K562 (cell line): ENCODE measurements around the gene RNF215. TPM values are rescaled to one million over a fixed set of nuclear protein-coding genes. Genes with fewer than 3 reads are reported as not detected.

Source experiments
- ASH1L ChIP-seq: fragments of 450-650 bp; IDR thresholded peaks from 2 replicates; pipeline ENCODE4 v1.6.1; 2018; ENCODE audit warnings: borderline replicate concordance, mild to moderate bottlenecking, low read depth; ENCODE audit not compliant: partially characterized antibody
- BMI1 ChIP-seq: fragments of 150-350 bp; IDR thresholded peaks from 2 replicates; pipeline ENCODE4 v1.6.1; 2014; ENCODE audit warnings: low read length
- CBFB ChIP-seq: sonication (generic); formaldehyde crosslinking; IDR thresholded peaks from 2 replicates; pipeline ENCODE4 v1.4.0; 2020; ENCODE audit warnings: mild to moderate bottlenecking, missing genetic modification reagents
- CREB1 ChIP-seq, 2 experiments: sonication (generic) in 1 of 2; formaldehyde crosslinking in 1 of 2; IDR thresholded peaks; 2 replicates each; pipeline versions ENCODE4 v1.6.1 to v1.8.0; 2012 to 2022; ENCODE audit warnings: inconsistent platforms in 1 of 2, mild to moderate bottlenecking in 1 of 2, missing genetic modification reagents in 1 of 2, moderate library complexity in 1 of 2
- HNRNPLL ChIP-seq: fragments of 200-400 bp; formaldehyde crosslinking; IDR thresholded peaks from 2 replicates; pipeline ENCODE4 v1.6.1; 2017; ENCODE audit warnings: low read length, low read depth, mild to moderate bottlenecking; ENCODE audit not compliant: poor library complexity, severe bottlenecking
- MIER1 ChIP-seq: fragments of 450-650 bp; IDR thresholded peaks from 2 replicates; pipeline ENCODE4 v1.6.1; 2016; ENCODE audit warnings: antibody characterized with exemption, mild to moderate bottlenecking, low read depth
- NCOA1 ChIP-seq: fragments of 450-650 bp; IDR thresholded peaks from 2 replicates; pipeline ENCODE4 v1.6.1; 2016; ENCODE audit warnings: low read depth
- NR2C1 ChIP-seq, 2 experiments: fragments of 450-650 bp; IDR thresholded peaks; 2 replicates each; pipeline ENCODE4 v1.6.1; 2017; ENCODE audit warnings: mild to moderate bottlenecking in 2 of 2, antibody characterized with exemption in 1 of 2, inconsistent platforms in 1 of 2, missing compliant biosample characterization in 1 of 2, missing genetic modification characterization in 1 of 2
- RBM39 ChIP-seq: fragments of 200-400 bp; formaldehyde crosslinking; optimal IDR thresholded peaks from 2 replicates; pipeline ENCODE3; 2018; ENCODE audit warnings: low read depth, low read length
- SFPQ ChIP-seq: fragments of 200-400 bp; formaldehyde crosslinking; IDR thresholded peaks from 2 replicates; pipeline ENCODE4 v1.6.1; 2017; ENCODE audit warnings: mild to moderate bottlenecking, low read depth, low read length, moderate library complexity
- SMARCE1 ChIP-seq: fragments of 450-650 bp; IDR thresholded peaks from 2 replicates; pipeline ENCODE4 v1.7.1; 2016; ENCODE audit warnings: mild to moderate bottlenecking
- SRF ChIP-seq, 2 experiments: fragments of 250-450, 450-650 bp in 1 of 2; sonication (Bioruptor Pico) in 1 of 2; sonication (generic) in 1 of 2; formaldehyde crosslinking; IDR thresholded peaks; 2 replicates each; pipeline versions ENCODE4 v1.5.0 to v1.5.1; 2020 to 2022; ENCODE audit warnings: mild to moderate bottlenecking in 1 of 2, missing genetic modification reagents in 1 of 2
- SUPT5H ChIP-seq: fragments of 450-650 bp; IDR thresholded peaks from 2 replicates; pipeline ENCODE4 v1.6.1; 2016
- TCF3 ChIP-seq: sonication (generic); formaldehyde crosslinking; IDR thresholded peaks from 2 replicates; pipeline ENCODE4 v1.4.0; 2020; ENCODE audit warnings: mild to moderate bottlenecking, missing genetic modification reagents
- TOE1 ChIP-seq, 2 experiments: fragments of 450-650 bp in 1 of 2; sonication (generic) in 1 of 2; formaldehyde crosslinking in 1 of 2; IDR thresholded peaks; 2 replicates each; pipeline versions ENCODE4 v1.7.1 to v1.8.0; 2016 to 2022; ENCODE audit warnings: borderline replicate concordance in 2 of 2, mild to moderate bottlenecking in 2 of 2, antibody characterized with exemption in 1 of 2, inconsistent platforms in 1 of 2, low read depth in 1 of 2, missing genetic modification reagents in 1 of 2, moderate library complexity in 1 of 2
- ZBED1 ChIP-seq: IDR thresholded peaks from 2 replicates; pipeline ENCODE4 v1.6.1; 2014
- ZBTB26 ChIP-seq: fragments of 450-650 bp; formaldehyde crosslinking; IDR thresholded peaks from 2 replicates; pipeline ENCODE4 v1.4.0; 2022; ENCODE audit warnings: missing genetic modification characterization
- ZNF143 ChIP-seq: sonication (generic); formaldehyde crosslinking; IDR thresholded peaks from 2 replicates; pipeline ENCODE4 v1.9.0; 2022; ENCODE audit warnings: mild to moderate bottlenecking, missing genetic modification reagents
- ZNF263 ChIP-seq: sonication (generic); formaldehyde crosslinking; IDR thresholded peaks from 2 replicates; pipeline ENCODE4 v1.8.0; 2022; ENCODE audit warnings: mild to moderate bottlenecking, missing genetic modification reagents, borderline replicate concordance
- ZNF79 ChIP-seq: fragments of 250-450 bp; sonication (Bioruptor Pico); IDR thresholded peaks from 2 replicates; pipeline ENCODE4 v1.4.0; 2020; ENCODE audit warnings: low read depth, mild to moderate bottlenecking, moderate library complexity
- polyA plus RNA-seq, 8 experiments: library from polyadenylated mRNA; depleted of rRNA in 4 of 8; stranded (reverse) in 5 of 8; unstranded in 3 of 8; fragments of >200 nt; fragmentation: Nextera tagmentation in 2 of 8; fragmentation: Illumina TruSeq in 1 of 8; extraction: Ambion mirVana in 2 of 8; extraction: Trizol in 1 of 8; gene quantifications; 2 replicates each; pipeline versions ENCODE4 v1.2.1 to v1.2.3, GENCODE V29; 2011 to 2014; ENCODE audit warnings: inconsistent platforms in 1 of 8, missing spikeins in 1 of 8
- total RNA-seq, 7 experiments: library from RNA; depleted of rRNA in 6 of 7; stranded (reverse); fragments of >200 nt in 6 of 7; fragmentation: Illumina TruSeq in 2 of 7; extraction: Trizol in 2 of 7; gene quantifications; 2 replicates each; pipeline versions ENCODE4 v1.2.1 to v1.2.3, GENCODE V29; 2011 to 2021; ENCODE audit warnings: low replicate concordance in 1 of 7
- TF ChIP-seq, protein P1 (sequence below): fragments of 250-450 bp; sonication (Bioruptor Pico); IDR thresholded peaks from 2 replicates; pipeline ENCODE4 v1.4.0; 2020
- TF ChIP-seq, protein P2 (sequence below): fragments of 250-450 bp; sonication (Bioruptor Pico); IDR thresholded peaks from 2 replicates; pipeline ENCODE4 v1.8.0; 2022; ENCODE audit warnings: inconsistent platforms

RNF215 gene
- total and polyA plus RNA-seq, 9 of the 15 experiments (the other 6 are each of a cell fraction or from before 2014, with no cell fraction given): 0.08 to 9.8 (median 2.7) TPM

DNA sequence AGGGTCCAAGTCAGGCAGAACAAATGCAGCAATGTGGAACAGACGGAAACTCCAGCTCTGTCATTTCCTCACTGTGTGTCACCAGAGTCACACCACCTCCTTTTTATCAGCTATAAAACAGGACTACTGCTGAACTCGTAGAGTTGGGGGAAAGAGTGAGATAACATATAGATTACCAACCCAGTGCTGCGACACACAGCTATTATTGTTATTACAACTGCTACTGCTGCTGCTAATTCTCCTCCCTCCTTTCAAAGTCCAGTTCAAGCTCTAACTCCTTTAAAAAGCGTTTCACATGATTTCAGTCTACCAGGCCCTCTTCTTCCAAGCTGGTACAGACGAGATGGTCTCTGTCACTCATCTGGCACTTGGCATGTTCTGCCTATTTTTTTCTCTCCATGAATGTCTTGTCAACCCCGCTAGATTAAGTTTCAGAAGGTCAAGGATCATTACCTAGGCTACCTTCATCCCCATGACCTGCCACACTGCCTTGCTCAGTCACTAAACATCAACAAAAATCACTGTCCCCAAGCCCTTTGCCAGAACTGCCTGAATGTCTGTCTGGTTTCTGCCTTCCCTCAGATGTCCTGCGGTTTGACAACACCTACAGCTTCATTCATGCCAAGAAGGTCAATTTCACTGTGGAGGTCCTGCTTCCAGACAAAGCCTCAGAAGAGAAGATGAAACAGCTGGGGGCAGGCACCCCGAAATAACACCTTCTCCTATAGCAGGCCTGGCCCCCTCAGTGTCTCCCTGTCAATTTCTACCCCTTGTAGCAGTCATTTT lies 34.7 kb upstream of the RNF215 start (continued):
- no peak for TF ChIP-seq HNRNPLL
- peak; percentile 40; the same call in 1 of the 2 replicates for TF ChIP-seq NCOA1
- TF ChIP-seq ZBTB26: no peak
- no peak for TF ChIP-seq BMI1
- TF ChIP-seq ASH1L: no peak
- TF ChIP-seq, protein P1, sequence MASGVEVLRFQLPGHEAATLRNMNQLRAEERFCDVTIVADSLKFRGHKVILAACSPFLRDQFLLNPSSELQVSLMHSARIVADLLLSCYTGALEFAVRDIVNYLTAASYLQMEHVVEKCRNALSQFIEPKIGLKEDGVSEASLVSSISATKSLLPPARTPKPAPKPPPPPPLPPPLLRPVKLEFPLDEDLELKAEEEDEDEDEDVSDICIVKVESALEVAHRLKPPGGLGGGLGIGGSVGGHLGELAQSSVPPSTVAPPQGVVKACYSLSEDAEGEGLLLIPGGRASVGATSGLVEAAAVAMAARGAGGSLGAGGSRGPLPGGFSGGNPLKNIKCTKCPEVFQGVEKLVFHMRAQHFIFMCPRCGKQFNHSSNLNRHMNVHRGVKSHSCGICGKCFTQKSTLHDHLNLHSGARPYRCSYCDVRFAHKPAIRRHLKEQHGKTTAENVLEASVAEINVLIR (CRISPR knock-in tag): no peak
- no peak for TF ChIP-seq CREB1 (IDR thresholded peaks at IDR 0.05)
- TF ChIP-seq CREB1 (CRISPR knock-in tag; IDR thresholded peaks at IDR 0.05): no peak
- peak; percentile 82 for TF ChIP-seq SMARCE1
- TF ChIP-seq NR2C1 (IDR thresholded peaks at IDR 0.05): no peak
- no peak for TF ChIP-seq NR2C1 (tag; IDR thresholded peaks at IDR 0.05)
- TF ChIP-seq RBM39: no peak
- no peak for TF ChIP-seq ZNF143 (CRISPR knock-in tag)
- TF ChIP-seq TOE1 (IDR thresholded peaks at IDR 0.05; ENCODE audit: borderline replicate concordance): no peak
- TF ChIP-seq TOE1 (CRISPR knock-in tag; IDR thresholded peaks at IDR 0.05; ENCODE audit: borderline replicate concordance, low read depth): no peak
- peak; percentile 29; the same call in 1 of the 2 replicates for TF ChIP-seq MIER1
- 0 out of 2 replicates have a peak, but pooled peaks have one; percentile 43 for TF ChIP-seq SUPT5H
- TF ChIP-seq ZBED1: no peak
- TF ChIP-seq ZNF79 (CRISPR knock-in tag): no peak
- TF ChIP-seq ZNF263 (CRISPR knock-in tag): no peak
- TF ChIP-seq, protein P2, sequence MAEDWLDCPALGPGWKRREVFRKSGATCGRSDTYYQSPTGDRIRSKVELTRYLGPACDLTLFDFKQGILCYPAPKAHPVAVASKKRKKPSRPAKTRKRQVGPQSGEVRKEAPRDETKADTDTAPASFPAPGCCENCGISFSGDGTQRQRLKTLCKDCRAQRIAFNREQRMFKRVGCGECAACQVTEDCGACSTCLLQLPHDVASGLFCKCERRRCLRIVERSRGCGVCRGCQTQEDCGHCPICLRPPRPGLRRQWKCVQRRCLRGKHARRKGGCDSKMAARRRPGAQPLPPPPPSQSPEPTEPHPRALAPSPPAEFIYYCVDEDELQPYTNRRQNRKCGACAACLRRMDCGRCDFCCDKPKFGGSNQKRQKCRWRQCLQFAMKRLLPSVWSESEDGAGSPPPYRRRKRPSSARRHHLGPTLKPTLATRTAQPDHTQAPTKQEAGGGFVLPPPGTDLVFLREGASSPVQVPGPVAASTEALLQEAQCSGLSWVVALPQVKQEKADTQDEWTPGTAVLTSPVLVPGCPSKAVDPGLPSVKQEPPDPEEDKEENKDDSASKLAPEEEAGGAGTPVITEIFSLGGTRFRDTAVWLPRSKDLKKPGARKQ (CRISPR knock-in tag): no peak
- no peak for TF ChIP-seq SFPQ
- TF ChIP-seq TCF3 (CRISPR knock-in tag): peak; percentile 84
- TF ChIP-seq CBFB: no peak
- TF ChIP-seq SRF (CRISPR knock-in tag; IDR thresholded peaks at IDR 0.05): no peak
